ENCODE data around the gene RNU1-4. TPM values are rescaled to one million over a fixed set of nuclear protein-coding genes. Genes with fewer than 3 reads are reported as not detected.
"Not testable (repeated sequence)": the region's sequence is repeated elsewhere in the genome, so short reads cannot be mapped to it uniquely, and the experiment has no call there.

The RNU1-4 gene
- polyA plus RNA-seq, 1 donor from 2014 or later, result not detected

DNA sequence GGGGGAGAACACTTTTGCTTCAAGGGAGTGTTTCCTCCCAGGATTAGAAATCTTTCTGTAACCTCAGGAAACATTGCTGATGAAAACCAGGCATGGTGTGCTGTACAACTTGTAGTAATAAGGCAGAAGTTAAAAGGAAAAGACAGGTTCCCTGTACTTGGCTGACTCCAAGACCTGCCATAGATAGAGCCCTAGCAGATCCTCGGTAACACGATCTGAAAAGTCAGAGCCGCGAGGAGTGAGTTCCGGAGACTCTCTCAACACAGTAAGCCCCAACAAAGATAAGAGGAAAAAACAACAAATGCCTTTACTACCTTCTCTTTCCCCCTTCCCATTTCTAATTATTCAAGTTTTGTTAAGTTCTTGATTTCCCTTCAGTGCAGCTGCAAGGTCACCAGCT, 7.3 kb downstream of the RNU1-4 start:
- H3F3A ChIP-seq (ENCODE audit: insufficient read depth, low read length, poor library complexity, severe bottlenecking); H3K27me3 ChIP-seq (ENCODE audit: insufficient read depth, low read depth, low read length); H3K36me3 ChIP-seq (ENCODE audit: insufficient read depth, low read length); H2AFZ ChIP-seq (ENCODE audit: low read depth, low read length); H3K9me2 ChIP-seq (ENCODE audit: insufficient read depth, low read length); H4K20me1 ChIP-seq (ENCODE audit: insufficient read depth); H3K9me3 ChIP-seq (ENCODE audit: low read length); H3K27ac ChIP-seq (ENCODE audit: low read length); H3K4me2 ChIP-seq (ENCODE audit: low read length); H3K79me2 ChIP-seq (replicated peaks; ENCODE audit: insufficient read depth, low read length); H3K4me3 ChIP-seq (ENCODE audit: low read length); H3K9ac ChIP-seq (ENCODE audit: low read length): not testable (repeated sequence)

DNA sequence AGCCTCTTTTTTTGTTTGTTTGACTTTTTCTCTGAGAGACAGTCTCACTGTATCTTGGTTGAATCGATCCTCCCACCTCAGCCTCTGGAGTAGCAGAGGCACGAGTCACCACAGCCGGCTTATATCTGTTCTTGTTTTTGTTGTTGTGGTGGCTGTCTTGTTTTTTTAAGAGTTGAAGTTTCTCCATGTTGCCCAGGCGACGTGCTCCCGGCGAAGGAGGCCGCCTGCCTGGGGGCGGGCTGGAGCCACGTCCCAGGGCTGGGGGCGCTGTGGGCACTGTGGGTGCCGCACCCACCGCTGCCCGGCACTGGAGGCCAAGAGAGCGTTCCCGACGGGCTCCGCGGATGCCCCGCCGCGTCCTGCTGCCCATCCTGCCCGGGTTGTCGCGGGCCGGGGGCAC, 8.4 kb downstream of the RNU1-4 start:
- H4K20me1 ChIP-seq (ENCODE audit: insufficient read depth); H3K9me3 ChIP-seq (ENCODE audit: low read length); H3K79me2 ChIP-seq (replicated peaks; ENCODE audit: insufficient read depth, low read length); H3K27ac ChIP-seq (ENCODE audit: low read length); H3K4me2 ChIP-seq (ENCODE audit: low read length); H3K4me3 ChIP-seq (ENCODE audit: low read length); H3F3A ChIP-seq (ENCODE audit: insufficient read depth, low read length, poor library complexity, severe bottlenecking); H3K36me3 ChIP-seq (ENCODE audit: insufficient read depth, low read length); H3K27me3 ChIP-seq (ENCODE audit: insufficient read depth, low read depth, low read length); H3K9ac ChIP-seq (ENCODE audit: low read length); H2AFZ ChIP-seq (ENCODE audit: low read depth, low read length); H3K9me2 ChIP-seq (ENCODE audit: insufficient read depth, low read length): not testable (repeated sequence)

DNA sequence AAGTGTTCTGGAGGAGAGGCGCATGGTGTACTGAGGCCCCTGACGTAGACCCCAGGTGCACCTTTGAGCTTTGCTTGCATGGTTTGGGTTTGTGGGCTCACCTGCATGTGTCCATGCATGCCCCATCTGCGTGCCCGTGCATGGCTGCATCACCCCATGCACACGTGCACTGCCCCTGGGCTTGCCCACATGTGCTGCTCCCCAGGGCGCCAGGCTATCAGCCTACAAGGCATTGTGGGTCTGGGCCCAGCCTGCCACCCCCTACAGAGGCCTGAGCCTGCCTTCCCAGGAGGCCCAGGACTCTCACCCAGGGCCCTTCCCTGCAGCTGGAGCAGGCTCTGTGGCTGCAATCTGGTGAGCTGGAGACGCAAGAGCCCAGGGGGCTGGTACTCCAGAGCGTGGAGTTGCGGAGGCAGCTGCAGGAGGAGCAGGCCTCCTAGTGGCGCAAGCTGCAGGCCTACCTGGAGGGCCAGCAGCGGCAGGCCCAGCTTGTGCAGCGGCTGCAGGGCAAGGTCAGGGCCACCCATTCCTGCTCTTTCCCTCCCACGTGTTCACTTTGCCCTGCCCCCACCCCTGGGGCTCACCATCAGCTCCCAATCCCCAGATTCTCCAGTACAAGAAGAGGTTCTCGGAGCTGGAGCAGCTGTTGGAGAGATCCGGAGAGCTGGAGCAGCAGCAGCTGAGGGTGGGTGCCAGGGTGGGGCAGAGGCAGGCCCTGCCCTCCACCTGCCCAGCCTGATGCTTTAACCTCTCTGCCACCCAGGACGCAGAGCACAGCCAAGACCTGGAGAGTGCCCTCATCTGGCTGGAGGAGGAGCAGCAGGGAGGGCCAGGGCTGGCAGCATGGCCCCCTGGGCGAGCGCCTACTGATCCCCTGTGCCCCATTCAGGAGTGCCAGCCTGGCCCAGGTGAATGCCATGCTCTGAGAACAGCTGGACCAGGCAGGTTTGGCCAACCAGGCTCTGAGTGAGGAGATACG, 9.9 kb downstream of the RNU1-4 start:
- H3F3A ChIP-seq (ENCODE audit: insufficient read depth, low read length, poor library complexity, severe bottlenecking); H3K9me2 ChIP-seq (ENCODE audit: insufficient read depth, low read length); H3K9me3 ChIP-seq (ENCODE audit: low read length); H3K27me3 ChIP-seq (ENCODE audit: insufficient read depth, low read depth, low read length); H4K20me1 ChIP-seq (ENCODE audit: insufficient read depth); H3K27ac ChIP-seq (ENCODE audit: low read length); H3K36me3 ChIP-seq (ENCODE audit: insufficient read depth, low read length); H3K4me2 ChIP-seq (ENCODE audit: low read length); H3K9ac ChIP-seq (ENCODE audit: low read length); H2AFZ ChIP-seq (ENCODE audit: low read depth, low read length); H3K79me2 ChIP-seq (replicated peaks; ENCODE audit: insufficient read depth, low read length); H3K4me3 ChIP-seq (ENCODE audit: low read length): not testable (repeated sequence)

DNA sequence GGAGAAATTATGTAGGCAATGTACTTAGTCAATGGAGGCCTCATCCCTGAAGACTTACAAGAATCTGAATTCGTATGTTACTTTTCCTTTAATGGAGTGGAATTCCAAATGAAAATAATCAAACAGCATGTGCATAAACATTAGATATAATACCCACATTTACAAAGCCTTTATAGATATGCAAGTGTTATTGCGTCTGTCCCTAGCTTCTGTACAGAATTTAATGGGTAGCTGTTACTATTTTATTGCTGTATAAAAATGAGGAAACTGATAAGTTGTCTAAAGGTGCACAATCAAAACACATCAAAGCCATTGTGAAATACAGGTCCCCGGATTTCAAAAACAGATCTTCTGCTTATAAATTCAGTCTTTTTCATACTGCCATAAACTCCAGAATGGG, 12.5 kb downstream of the RNU1-4 start:
- not testable (repeated sequence) for H3K9me2 ChIP-seq (ENCODE audit: insufficient read depth, low read length); H3K79me2 ChIP-seq (replicated peaks; ENCODE audit: insufficient read depth, low read length); H3K4me3 ChIP-seq (ENCODE audit: low read length); H3K4me2 ChIP-seq (ENCODE audit: low read length); H4K20me1 ChIP-seq (ENCODE audit: insufficient read depth); H3K9me3 ChIP-seq (ENCODE audit: low read length); H2AFZ ChIP-seq (ENCODE audit: low read depth, low read length); H3K27me3 ChIP-seq (ENCODE audit: insufficient read depth, low read depth, low read length); H3F3A ChIP-seq (ENCODE audit: insufficient read depth, low read length, poor library complexity, severe bottlenecking); H3K27ac ChIP-seq (ENCODE audit: low read length); H3K9ac ChIP-seq (ENCODE audit: low read length); H3K36me3 ChIP-seq (ENCODE audit: insufficient read depth, low read length)

DNA sequence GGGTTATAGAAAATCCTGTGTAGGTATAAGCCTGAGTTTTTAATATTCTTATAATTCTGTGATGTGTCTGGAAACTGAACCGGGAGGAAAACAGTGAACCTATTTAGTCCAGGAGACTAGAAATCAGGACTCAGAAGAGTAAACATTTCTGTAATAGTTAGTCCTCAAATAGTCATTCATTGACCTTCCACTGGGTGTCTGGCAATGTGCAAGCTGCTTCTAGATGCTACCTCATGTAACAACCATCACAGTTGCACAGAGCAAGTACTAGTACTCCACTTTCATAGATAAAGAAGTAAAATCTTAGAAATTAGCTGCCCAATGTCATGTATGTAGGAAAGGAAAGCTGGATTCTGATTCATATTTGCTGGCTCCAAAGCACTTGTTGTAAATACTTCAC, 15.1 kb downstream of the RNU1-4 start:
- H3K27me3 ChIP-seq (ENCODE audit: insufficient read depth, low read depth, low read length); H2AFZ ChIP-seq (ENCODE audit: low read depth, low read length); H3K9me3 ChIP-seq (ENCODE audit: low read length); H3F3A ChIP-seq (ENCODE audit: insufficient read depth, low read length, poor library complexity, severe bottlenecking); H3K4me3 ChIP-seq (ENCODE audit: low read length); H3K79me2 ChIP-seq (replicated peaks; ENCODE audit: insufficient read depth, low read length); H3K27ac ChIP-seq (ENCODE audit: low read length); H3K9me2 ChIP-seq (ENCODE audit: insufficient read depth, low read length); H3K9ac ChIP-seq (ENCODE audit: low read length); H3K4me2 ChIP-seq (ENCODE audit: low read length); H4K20me1 ChIP-seq (ENCODE audit: insufficient read depth); H3K36me3 ChIP-seq (ENCODE audit: insufficient read depth, low read length): not testable (repeated sequence)

DNA sequence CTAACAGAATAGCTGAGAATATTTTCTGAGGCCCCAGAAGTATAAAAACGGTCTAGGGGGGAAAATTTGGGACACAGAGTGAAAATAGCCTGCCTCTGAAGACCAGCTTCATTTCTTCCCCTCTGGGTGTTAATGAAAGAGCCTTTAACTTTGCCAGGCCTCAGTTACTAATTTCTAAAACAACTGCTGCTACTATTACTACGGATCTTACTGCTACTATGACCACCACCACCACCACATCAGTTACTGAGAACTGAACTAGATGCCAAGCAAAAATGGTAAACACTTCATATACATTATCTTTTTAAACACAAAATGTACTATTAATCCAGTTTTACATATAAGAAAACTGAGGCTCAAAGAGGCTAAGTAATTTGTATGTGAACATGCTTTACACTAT, 15.6 kb downstream of the RNU1-4 start:
- H4K20me1 ChIP-seq (ENCODE audit: insufficient read depth); H2AFZ ChIP-seq (ENCODE audit: low read depth, low read length); H3K9me2 ChIP-seq (ENCODE audit: insufficient read depth, low read length); H3K4me3 ChIP-seq (ENCODE audit: low read length); H3F3A ChIP-seq (ENCODE audit: insufficient read depth, low read length, poor library complexity, severe bottlenecking); H3K79me2 ChIP-seq (replicated peaks; ENCODE audit: insufficient read depth, low read length); H3K9me3 ChIP-seq (ENCODE audit: low read length); H3K9ac ChIP-seq (ENCODE audit: low read length); H3K4me2 ChIP-seq (ENCODE audit: low read length); H3K36me3 ChIP-seq (ENCODE audit: insufficient read depth, low read length); H3K27me3 ChIP-seq (ENCODE audit: insufficient read depth, low read depth, low read length); H3K27ac ChIP-seq (ENCODE audit: low read length): not testable (repeated sequence)

DNA sequence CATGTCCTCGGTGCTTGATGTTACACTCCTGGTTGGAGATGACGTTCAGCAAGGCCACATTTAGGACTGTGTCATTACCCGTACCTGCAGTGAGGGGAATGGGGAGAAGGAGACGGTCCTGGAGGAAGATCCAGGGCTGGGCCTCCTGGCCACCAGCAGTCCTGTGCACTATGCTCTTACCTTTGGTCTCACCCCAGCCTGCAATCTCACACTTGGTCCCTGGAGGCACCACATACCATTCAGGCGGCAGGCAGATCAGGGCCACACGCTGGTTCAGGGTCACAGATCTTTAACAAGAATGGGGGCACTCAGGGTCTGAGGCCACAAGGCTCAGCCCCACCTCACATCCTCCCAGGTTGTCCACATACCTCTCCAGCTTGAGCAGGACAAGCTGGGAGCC, 17.3 kb downstream of the RNU1-4 start:
- H2AFZ ChIP-seq (ENCODE audit: low read depth, low read length); H3K79me2 ChIP-seq (replicated peaks; ENCODE audit: insufficient read depth, low read length); H3K27me3 ChIP-seq (ENCODE audit: insufficient read depth, low read depth, low read length); H3K9ac ChIP-seq (ENCODE audit: low read length); H3K36me3 ChIP-seq (ENCODE audit: insufficient read depth, low read length); H3K9me2 ChIP-seq (ENCODE audit: insufficient read depth, low read length); H3K27ac ChIP-seq (ENCODE audit: low read length); H3F3A ChIP-seq (ENCODE audit: insufficient read depth, low read length, poor library complexity, severe bottlenecking); H3K4me3 ChIP-seq (ENCODE audit: low read length); H4K20me1 ChIP-seq (ENCODE audit: insufficient read depth); H3K9me3 ChIP-seq (ENCODE audit: low read length); H3K4me2 ChIP-seq (ENCODE audit: low read length): not testable (repeated sequence)

DNA sequence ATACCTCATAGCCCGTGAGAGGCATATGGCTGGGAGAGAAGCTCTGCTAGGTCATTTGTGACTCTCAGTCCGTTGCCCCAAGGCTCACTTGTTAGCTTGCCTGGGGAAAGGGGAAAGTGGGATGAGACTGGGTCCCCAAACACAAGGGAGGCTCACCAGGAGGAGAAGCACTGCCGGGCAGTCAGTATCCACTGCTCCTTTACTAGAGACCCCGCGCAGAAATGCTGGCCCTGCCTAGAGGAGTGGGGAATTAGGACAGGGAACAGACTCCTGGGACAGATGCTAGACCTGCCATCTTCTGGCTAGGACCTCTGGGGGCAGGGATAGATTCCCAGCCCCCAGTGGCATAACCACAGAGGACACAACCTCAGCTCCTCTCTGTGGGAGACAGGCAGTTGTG, 17.7 kb downstream of the RNU1-4 start:
- H3F3A ChIP-seq (ENCODE audit: insufficient read depth, low read length, poor library complexity, severe bottlenecking); H4K20me1 ChIP-seq (ENCODE audit: insufficient read depth); H3K9me2 ChIP-seq (ENCODE audit: insufficient read depth, low read length); H3K9ac ChIP-seq (ENCODE audit: low read length); H2AFZ ChIP-seq (ENCODE audit: low read depth, low read length); H3K4me3 ChIP-seq (ENCODE audit: low read length); H3K27me3 ChIP-seq (ENCODE audit: insufficient read depth, low read depth, low read length); H3K36me3 ChIP-seq (ENCODE audit: insufficient read depth, low read length); H3K4me2 ChIP-seq (ENCODE audit: low read length); H3K9me3 ChIP-seq (ENCODE audit: low read length); H3K27ac ChIP-seq (ENCODE audit: low read length); H3K79me2 ChIP-seq (replicated peaks; ENCODE audit: insufficient read depth, low read length): not testable (repeated sequence)
